ENCODE measurements around the gene ANTXR1.
A peak's percentile ranks its signal among the peaks of the same experiment; 100 is the strongest.

Gene ANTXR1

GRCh38 chr2:69119104-69119894 is 106.3 kb downstream of the ANTXR1 start:
- TF ChIP-seq Cebpa-rat (IDR thresholded peaks at IDR 0.05) = no peak
- no peak overlapping the region for H3K27ac ChIP-seq

GRCh38 chr2:69122271-69122670 is 109.3 kb downstream of the ANTXR1 start:
- H3K27me3 ChIP-seq = no peaks in the 10 kb centered on the region
- no peaks in the 10 kb centered on the region for H3K36me3 ChIP-seq
- peaks cover 0 to 7% (median 0%) of the 10 kb centered on the region in 10 experiments; a peak in 4 of 20 replicates for H3K4me1 ChIP-seq
- no peaks in the 10 kb centered on the region for H3K9me3 ChIP-seq (replicated peaks in 1 of 11)
- no peak for TF ChIP-seq Cebpa-rat (IDR thresholded peaks at IDR 0.05)
- no peak overlapping the region for H3K9ac ChIP-seq
- no peak overlapping the region for H3K27ac ChIP-seq
- no peaks in the 10 kb centered on the region for H4K20me1 ChIP-seq
- H3K4me3 ChIP-seq = no peak overlapping the region
- H3K4me2 ChIP-seq = peak overlapping the region in 2 of 11 experiments; percentile 26 to 44; a peak in 4 of 22 replicates

More at GRCh38 chr2:69119104-69119894, 106.3 kb downstream of the ANTXR1 start:
- Histone ChIP-seq H3K4me1 (peaks cover 0 to 7% (median 0%) of the 10 kb centered on the region in 10 experiments; a peak in 4 of 20 replicates), H3K9ac (no peak overlapping the region), H3K36me3 (no peaks in the 10 kb centered on the region), H3K4me3 (no peak overlapping the region), H3K9me3 (replicated peaks in 1 of 11) (no peaks in the 10 kb centered on the region), H3K4me2 (no peak overlapping the region), H3K27me3 (no peaks in the 10 kb centered on the region), H4K20me1 (no peaks in the 10 kb centered on the region)

DNA sequence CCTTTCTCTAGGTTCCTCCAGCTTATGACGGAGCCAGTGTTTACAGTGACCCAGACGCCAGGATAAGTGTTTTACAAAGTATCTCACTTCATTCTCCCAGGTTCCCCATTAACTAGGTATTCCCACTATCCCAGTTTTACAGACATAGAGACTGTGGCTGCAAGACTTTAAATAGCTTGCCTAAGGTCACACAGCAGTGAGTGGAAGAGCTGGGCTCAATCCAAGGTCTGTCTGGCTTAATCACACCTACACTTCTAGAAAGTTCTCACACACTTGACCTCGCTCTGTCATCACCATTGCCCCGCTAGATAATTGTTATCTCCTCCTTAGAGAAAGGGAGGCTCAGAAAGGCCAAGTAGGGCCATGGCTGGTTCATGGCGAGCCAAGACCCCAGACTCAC is 110.2 kb downstream of the ANTXR1 start:
- no peaks in the 10 kb centered on the region for H3K27me3 ChIP-seq
- H3K4me3 ChIP-seq = no peak overlapping the region
- no peak overlapping the region for H3K9ac ChIP-seq
- no peaks in the 10 kb centered on the region for H3K36me3 ChIP-seq
- no peak for TF ChIP-seq Cebpa-rat (IDR thresholded peaks at IDR 0.05)
- no peak overlapping the region for H3K4me2 ChIP-seq
- no peaks in the 10 kb centered on the region for H4K20me1 ChIP-seq
- H3K27ac ChIP-seq = no peak overlapping the region
- no peaks in the 10 kb centered on the region for H3K9me3 ChIP-seq (replicated peaks in 1 of 11)
- peaks cover 0 to 7% (median 0%) of the 10 kb centered on the region in 10 experiments; a peak in 4 of 20 replicates for H3K4me1 ChIP-seq

DNA sequence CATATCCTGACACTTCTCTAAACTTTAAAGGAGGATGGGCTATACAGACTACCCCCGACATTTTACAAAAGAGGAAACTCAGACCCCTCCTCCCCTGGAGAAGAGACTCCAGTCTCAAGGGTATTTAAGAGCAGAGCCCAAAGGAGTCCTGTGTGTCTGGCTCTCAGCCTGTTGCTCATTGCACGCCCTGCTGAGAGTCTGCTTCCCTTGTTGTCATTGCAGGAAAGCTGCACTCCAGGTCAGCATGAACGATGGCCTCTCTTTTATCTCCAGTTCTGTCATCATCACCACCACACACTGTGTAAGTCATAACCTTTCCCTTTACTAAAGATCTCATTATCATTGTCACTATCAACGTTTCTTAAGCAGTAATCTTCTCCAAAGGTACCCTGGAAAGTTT is 111.4 kb downstream of the ANTXR1 start:
- no peak overlapping the region for H3K4me3 ChIP-seq
- H3K9me3 ChIP-seq (replicated peaks in 1 of 11) = no peaks in the 10 kb centered on the region
- no peak overlapping the region for H3K4me2 ChIP-seq
- H3K36me3 ChIP-seq = no peaks in the 10 kb centered on the region
- TF ChIP-seq Cebpa-rat (IDR thresholded peaks at IDR 0.05) = no peak
- no peaks in the 10 kb centered on the region for H4K20me1 ChIP-seq
- H3K4me1 ChIP-seq = peaks cover 0 to 7% (median 0%) of the 10 kb centered on the region in 10 experiments; a peak in 4 of 20 replicates
- H3K27ac ChIP-seq = no peak overlapping the region
- no peaks in the 10 kb centered on the region for H3K27me3 ChIP-seq
- H3K9ac ChIP-seq = no peak overlapping the region

DNA sequence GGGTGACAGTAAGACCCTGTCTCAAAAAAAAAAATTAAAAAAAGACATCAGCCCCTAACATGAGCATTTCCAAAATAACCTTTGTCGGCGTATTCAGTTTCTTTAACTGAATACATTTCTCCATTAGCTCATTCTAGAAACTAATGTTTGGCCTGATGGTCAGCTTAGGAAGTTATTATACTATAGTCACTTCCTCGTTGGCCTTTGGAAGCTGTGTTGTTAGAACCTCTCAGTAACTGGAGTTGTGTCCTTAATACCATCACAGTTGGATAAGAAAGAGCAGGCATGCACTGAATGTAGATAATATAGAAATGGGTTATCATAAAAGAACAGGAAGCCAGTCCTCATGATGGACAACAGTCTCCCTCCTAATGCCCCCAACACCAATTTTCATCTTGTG is 112.8 kb downstream of the ANTXR1 start:
- Histone ChIP-seq H3K9me3 (replicated peaks in 1 of 11) (no peaks in the 10 kb centered on the region), H3K4me1 (peaks cover 0 to 7% (median 0%) of the 10 kb centered on the region in 10 experiments; a peak in 4 of 20 replicates), H3K4me2 (0 out of 22 replicates have a peak overlapping the region, but pooled peaks of 1 of the 11 experiments have one; percentile 9), H4K20me1 (no peaks in the 10 kb centered on the region), H3K36me3 (no peaks in the 10 kb centered on the region), H3K9ac (no peak overlapping the region), H3K4me3 (no peak overlapping the region), H3K27me3 (no peaks in the 10 kb centered on the region), H3K27ac (no peak overlapping the region)
- TF ChIP-seq Cebpa-rat (IDR thresholded peaks at IDR 0.05) = no peak

GRCh38 chr2:69126341-69126740 is 113.4 kb downstream of the ANTXR1 start:
- H3K4me1 ChIP-seq = peaks cover 0 to 7% (median 0%) of the 10 kb centered on the region in 10 experiments; a peak in 4 of 20 replicates
- no peak overlapping the region for H3K27ac ChIP-seq
- 0 out of 22 replicates have a peak overlapping the region, but pooled peaks of 1 of the 11 experiments have one; percentile 9 for H3K4me2 ChIP-seq
- no peaks in the 10 kb centered on the region for H3K27me3 ChIP-seq
- H3K4me3 ChIP-seq = no peak overlapping the region
- no peaks in the 10 kb centered on the region for H3K36me3 ChIP-seq
- H3K9ac ChIP-seq = no peak overlapping the region
- H3K9me3 ChIP-seq (replicated peaks in 1 of 11) = no peaks in the 10 kb centered on the region
- H4K20me1 ChIP-seq = no peaks in the 10 kb centered on the region
- TF ChIP-seq Cebpa-rat (IDR thresholded peaks at IDR 0.05) = no peak

DNA sequence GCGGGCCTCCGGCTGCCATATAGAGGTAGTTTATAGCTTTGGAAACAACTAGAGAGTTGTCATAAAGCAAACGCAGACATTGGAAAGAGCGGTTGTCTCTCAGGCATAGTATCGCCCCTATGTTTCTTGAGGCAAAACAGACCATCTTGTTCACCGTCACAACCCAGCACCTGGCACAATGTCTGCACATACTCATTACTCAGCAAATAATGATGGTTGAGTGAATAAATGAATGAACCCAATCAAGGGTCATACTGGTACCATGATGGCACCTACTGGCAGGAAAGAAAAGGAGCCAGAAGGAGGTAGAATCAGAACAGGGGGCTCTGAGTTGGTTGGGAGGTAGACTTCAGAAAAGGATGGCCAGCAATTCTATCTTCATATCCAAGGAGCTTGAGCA is 118.5 kb downstream of the ANTXR1 start:
- Histone ChIP-seq H3K4me2 (no peak overlapping the region), H3K36me3 (no peaks in the 10 kb centered on the region), H3K4me1 (no peaks in the 10 kb centered on the region), H3K27me3 (no peaks in the 10 kb centered on the region), H3K9me3 (replicated peaks in 1 of 11) (no peaks in the 10 kb centered on the region), H3K9ac (no peak overlapping the region), H4K20me1 (no peaks in the 10 kb centered on the region), H3K27ac (no peak overlapping the region), H3K4me3 (no peak overlapping the region)
- TF ChIP-seq Cebpa-rat (IDR thresholded peaks at IDR 0.05) = no peak

- no peaks in the 10 kb centered on the region for H3K9me3 ChIP-seq (replicated peaks in 1 of 11)
- H3K36me3 ChIP-seq = no peaks in the 10 kb centered on the region
- no peak overlapping the region for H3K9ac ChIP-seq
- no peaks in the 10 kb centered on the region for H4K20me1 ChIP-seq
- no peak for TF ChIP-seq Cebpa-rat (IDR thresholded peaks at IDR 0.05)
- no peak overlapping the region for H3K4me2 ChIP-seq
- no peak overlapping the region for H3K4me3 ChIP-seq
- H3K4me1 ChIP-seq = no peaks in the 10 kb centered on the region
- H3K27me3 ChIP-seq = no peaks in the 10 kb centered on the region
- no peak overlapping the region for H3K27ac ChIP-seq
Observed at GRCh38 chr2:69131983-69132675, 119.2 kb downstream of the ANTXR1 start.

DNA sequence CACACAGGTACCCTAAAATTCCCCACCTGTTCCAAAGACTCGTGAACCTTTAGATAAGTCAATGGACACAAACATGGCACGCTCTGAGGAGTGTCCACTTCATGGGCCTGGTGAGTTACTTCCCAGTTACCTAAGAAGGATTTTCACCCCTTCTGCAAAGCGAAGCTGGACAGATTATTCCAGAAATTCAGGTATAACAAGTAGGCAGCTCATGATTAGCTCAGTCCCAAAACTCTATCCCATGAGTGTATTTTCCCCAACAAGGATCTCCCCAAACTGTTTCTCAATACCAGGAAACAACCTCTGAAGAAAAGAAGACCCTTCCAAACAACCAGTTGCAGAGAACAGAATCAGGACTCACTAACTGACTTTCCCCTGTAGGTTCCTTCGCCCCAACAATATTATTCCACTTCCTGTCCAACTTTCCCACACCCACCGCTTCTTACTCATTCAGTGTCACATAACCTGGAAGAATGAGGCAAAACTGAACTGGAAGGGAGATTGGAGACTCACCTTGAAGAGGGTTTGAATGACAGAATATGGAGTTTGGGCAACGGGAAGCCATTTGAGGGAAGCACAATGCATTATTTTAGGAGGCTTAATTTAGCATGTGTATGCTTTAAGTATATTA is 120.1 kb downstream of the ANTXR1 start:
- no peak for TF ChIP-seq Cebpa-rat (IDR thresholded peaks at IDR 0.05)
- H3K9ac ChIP-seq = no peak overlapping the region
- no peaks in the 10 kb centered on the region for H3K36me3 ChIP-seq
- H3K4me2 ChIP-seq = no peak overlapping the region
- no peaks in the 10 kb centered on the region for H4K20me1 ChIP-seq
- H3K9me3 ChIP-seq (replicated peaks in 1 of 11) = no peaks in the 10 kb centered on the region
- H3K4me1 ChIP-seq = no peaks in the 10 kb centered on the region
- H3K4me3 ChIP-seq = no peak overlapping the region
- no peaks in the 10 kb centered on the region for H3K27me3 ChIP-seq
- H3K27ac ChIP-seq = no peak overlapping the region
